ENCODE results near the gene ZCCHC24.

ZCCHC24 gene

GRCh38 chr10:79482741-79483140, 37.3 kb upstream of the ZCCHC24 start:
- Histone ChIP-seq H3K18ac (ENCODE audit: low read depth in 1 of 2, low read length in 2 of 2) (peak overlapping the region in 1 of 2 experiments; percentile 34), H3K4me2 (ENCODE audit: low read length, poor library complexity, severe bottlenecking) (no peak overlapping the region), H4K8ac (ENCODE audit: low read length) (no peak overlapping the region), H3K23ac (ENCODE audit: low read length in 2 of 2) (no peak overlapping the region), H3K27me3 (ENCODE audit: control insufficient read depth in 1 of 2, insufficient read depth in 1 of 2, low read length in 2 of 2) (no peaks in the 10 kb centered on the region), H3K4me3 (ENCODE audit: insufficient read depth in 1 of 2, low read depth in 1 of 2, low read length in 2 of 2) (no peak overlapping the region), H2BK15ac (ENCODE audit: low read depth, poor library complexity, severe bottlenecking) (no peak overlapping the region), H3K36me3 (ENCODE audit: control insufficient read depth in 1 of 2, insufficient read depth in 2 of 2, low read depth in 1 of 2, low read length in 2 of 2) (no peaks in the 10 kb centered on the region), H3K14ac (ENCODE audit: low read length in 2 of 2) (no peak overlapping the region), H3K27ac (ENCODE audit: low read length, poor library complexity, severe bottlenecking) (no peak overlapping the region), H2BK12ac (ENCODE audit: low read length in 2 of 2) (no peak overlapping the region), H3K9ac (ENCODE audit: low read length) (peak overlapping the region; percentile 29), H2BK5ac (ENCODE audit: low read depth, low read length, poor library complexity, severe bottlenecking) (no peak overlapping the region), H2BK120ac (ENCODE audit: low read depth, low read length) (no peak overlapping the region), H3K79me1 (replicated peaks; ENCODE audit: low read length, poor library complexity, severe bottlenecking) (no peaks in the 10 kb centered on the region), H3K4ac (ENCODE audit: low read depth in 1 of 2, low read length in 2 of 2) (no peak overlapping the region), H3K9me3 (ENCODE audit: control insufficient read depth, low read length) (no peaks in the 10 kb centered on the region), H3K4me1 (ENCODE audit: control insufficient read depth, insufficient read depth, low read depth, low read length) (peaks cover 4% of the 10 kb centered on the region), H2AFZ (ENCODE audit: low read depth, low read length) (no peak overlapping the region), H2AK5ac (ENCODE audit: low read length, severe bottlenecking) (no peak overlapping the region), H4K91ac (ENCODE audit: low read length) (no peak overlapping the region)
- DNase-seq = no peak
- 79% methylated on average over 4 of the region's 4 CpGs for WGBS

- Histone ChIP-seq H2BK120ac (ENCODE audit: low read depth, low read length) (no peak overlapping the region), H3K36me3 (ENCODE audit: control insufficient read depth in 1 of 2, insufficient read depth in 2 of 2, low read depth in 1 of 2, low read length in 2 of 2) (no peaks in the 10 kb centered on the region), H3K27me3 (ENCODE audit: control insufficient read depth in 1 of 2, insufficient read depth in 1 of 2, low read length in 2 of 2) (no peaks in the 10 kb centered on the region), H2BK5ac (ENCODE audit: low read depth, low read length, poor library complexity, severe bottlenecking) (no peak overlapping the region), H4K8ac (ENCODE audit: low read length) (no peak overlapping the region), H2BK12ac (ENCODE audit: low read length in 2 of 2) (no peak overlapping the region), H3K18ac (ENCODE audit: low read depth in 1 of 2, low read length in 2 of 2) (no peak overlapping the region), H2AK5ac (ENCODE audit: low read length, severe bottlenecking) (no peak overlapping the region), H2BK15ac (ENCODE audit: low read depth, poor library complexity, severe bottlenecking) (no peak overlapping the region), H3K14ac (ENCODE audit: low read length in 2 of 2) (no peak overlapping the region), H3K4me3 (ENCODE audit: insufficient read depth in 1 of 2, low read depth in 1 of 2, low read length in 2 of 2) (no peak overlapping the region), H4K91ac (ENCODE audit: low read length) (no peak overlapping the region), H2AFZ (ENCODE audit: low read depth, low read length) (no peak overlapping the region), H3K79me1 (replicated peaks; ENCODE audit: low read length, poor library complexity, severe bottlenecking) (no peaks in the 10 kb centered on the region), H3K4me2 (ENCODE audit: low read length, poor library complexity, severe bottlenecking) (no peak overlapping the region), H3K27ac (ENCODE audit: low read length, poor library complexity, severe bottlenecking) (no peak overlapping the region), H3K4ac (ENCODE audit: low read depth in 1 of 2, low read length in 2 of 2) (no peak overlapping the region), H3K23ac (ENCODE audit: low read length in 2 of 2) (no peak overlapping the region), H3K9me3 (ENCODE audit: control insufficient read depth, low read length) (no peaks in the 10 kb centered on the region), H3K4me1 (ENCODE audit: control insufficient read depth, insufficient read depth, low read depth, low read length) (no peaks in the 10 kb centered on the region), H3K9ac (ENCODE audit: low read length) (peak overlapping the region; percentile 29)
- 82% methylated on average over 1 of the region's 1 CpG for WGBS
- DNase-seq = no peak
These were observed 36.9 kb upstream of the ZCCHC24 start for GRCh38 chr10:79482304-79482703.

- no peaks in the 10 kb centered on the region for H3K27me3 ChIP-seq (ENCODE audit: control insufficient read depth in 1 of 2, insufficient read depth in 1 of 2, low read length in 2 of 2)
- no peaks in the 10 kb centered on the region for H3K4me1 ChIP-seq (ENCODE audit: control insufficient read depth, insufficient read depth, low read depth, low read length)
- no CpG with 5 or more reads among the region's 3 CpGs for WGBS
- H3K27ac ChIP-seq (ENCODE audit: low read length, poor library complexity, severe bottlenecking) = no peak overlapping the region
- no peak overlapping the region for H4K91ac ChIP-seq (ENCODE audit: low read length)
- H3K14ac ChIP-seq (ENCODE audit: low read length in 2 of 2) = no peak overlapping the region
- no peaks in the 10 kb centered on the region for H3K36me3 ChIP-seq (ENCODE audit: control insufficient read depth in 1 of 2, insufficient read depth in 2 of 2, low read depth in 1 of 2, low read length in 2 of 2)
- H2BK120ac ChIP-seq (ENCODE audit: low read depth, low read length) = no peak overlapping the region
- no peak overlapping the region for H4K8ac ChIP-seq (ENCODE audit: low read length)
- H2AK5ac ChIP-seq (ENCODE audit: low read length, severe bottlenecking) = no peak overlapping the region
- H3K4me3 ChIP-seq (ENCODE audit: insufficient read depth in 1 of 2, low read depth in 1 of 2, low read length in 2 of 2) = no peak overlapping the region
- no peak overlapping the region for H3K9ac ChIP-seq (ENCODE audit: low read length)
- H2BK12ac ChIP-seq (ENCODE audit: low read length in 2 of 2) = no peak overlapping the region
- H3K23ac ChIP-seq (ENCODE audit: low read length in 2 of 2) = no peak overlapping the region
- no peak overlapping the region for H2BK15ac ChIP-seq (ENCODE audit: low read depth, poor library complexity, severe bottlenecking)
- no peak overlapping the region for H3K4me2 ChIP-seq (ENCODE audit: low read length, poor library complexity, severe bottlenecking)
- H3K4ac ChIP-seq (ENCODE audit: low read depth in 1 of 2, low read length in 2 of 2) = no peak overlapping the region
- H2AFZ ChIP-seq (ENCODE audit: low read depth, low read length) = no peak overlapping the region
- no peak overlapping the region for H2BK5ac ChIP-seq (ENCODE audit: low read depth, low read length, poor library complexity, severe bottlenecking)
- DNase-seq = no peak
- H3K79me1 ChIP-seq (replicated peaks; ENCODE audit: low read length, poor library complexity, severe bottlenecking) = no peaks in the 10 kb centered on the region
- no peaks in the 10 kb centered on the region for H3K9me3 ChIP-seq (ENCODE audit: control insufficient read depth, low read length)
- no peak overlapping the region for H3K18ac ChIP-seq (ENCODE audit: low read depth in 1 of 2, low read length in 2 of 2)
These were observed 34.0 kb upstream of the ZCCHC24 start for GRCh38 chr10:79479283-79479909.

DNA sequence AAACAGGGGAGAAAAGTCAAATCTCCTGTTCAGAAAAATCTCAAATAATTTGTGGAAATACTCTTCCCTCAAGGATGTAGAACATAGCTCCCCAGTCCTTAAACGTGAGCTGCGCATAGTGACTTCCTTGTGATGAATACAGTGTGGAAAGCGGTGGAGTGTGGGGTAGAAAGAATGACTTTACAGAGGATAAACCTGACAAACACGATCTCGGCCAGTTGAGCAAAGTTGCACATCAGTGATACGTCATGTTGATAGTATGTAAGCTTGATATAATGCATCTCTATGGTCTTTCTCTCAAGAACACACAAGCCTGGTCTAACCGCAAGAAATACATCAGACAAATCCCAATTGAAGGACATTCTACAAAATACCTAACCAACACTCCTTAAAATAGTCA, 32.0 kb upstream of the ZCCHC24 start:
- Histone ChIP-seq H3K4ac (ENCODE audit: low read depth in 1 of 2, low read length in 2 of 2) (no peak overlapping the region), H2AK5ac (ENCODE audit: low read length, severe bottlenecking) (no peak overlapping the region), H3K9me3 (ENCODE audit: control insufficient read depth, low read length) (no peaks in the 10 kb centered on the region), H4K8ac (ENCODE audit: low read length) (no peak overlapping the region), H3K4me1 (ENCODE audit: control insufficient read depth, insufficient read depth, low read depth, low read length) (no peaks in the 10 kb centered on the region), H3K18ac (ENCODE audit: low read depth in 1 of 2, low read length in 2 of 2) (no peak overlapping the region), H4K91ac (ENCODE audit: low read length) (no peak overlapping the region), H3K23ac (ENCODE audit: low read length in 2 of 2) (no peak overlapping the region), H3K79me1 (replicated peaks; ENCODE audit: low read length, poor library complexity, severe bottlenecking) (no peaks in the 10 kb centered on the region), H3K36me3 (ENCODE audit: control insufficient read depth in 1 of 2, insufficient read depth in 2 of 2, low read depth in 1 of 2, low read length in 2 of 2) (no peaks in the 10 kb centered on the region), H3K27me3 (ENCODE audit: control insufficient read depth in 1 of 2, insufficient read depth in 1 of 2, low read length in 2 of 2) (no peaks in the 10 kb centered on the region), H3K14ac (ENCODE audit: low read length in 2 of 2) (no peak overlapping the region), H2BK15ac (ENCODE audit: low read depth, poor library complexity, severe bottlenecking) (no peak overlapping the region), H3K27ac (ENCODE audit: low read length, poor library complexity, severe bottlenecking) (no peak overlapping the region), H2BK12ac (ENCODE audit: low read length in 2 of 2) (no peak overlapping the region), H3K4me2 (ENCODE audit: low read length, poor library complexity, severe bottlenecking) (no peak overlapping the region), H3K9ac (ENCODE audit: low read length) (no peak overlapping the region), H2BK5ac (ENCODE audit: low read depth, low read length, poor library complexity, severe bottlenecking) (no peak overlapping the region), H2BK120ac (ENCODE audit: low read depth, low read length) (no peak overlapping the region), H2AFZ (ENCODE audit: low read depth, low read length) (no peak overlapping the region), H3K4me3 (ENCODE audit: insufficient read depth in 1 of 2, low read depth in 1 of 2, low read length in 2 of 2) (no peak overlapping the region)
- 91% methylated on average over 3 of the region's 7 CpGs for WGBS
- no peak for DNase-seq
